Upper lobe of left lung (tissue), 6 donors: ENCODE data around the gene LRRC17. TPM values are rescaled to one million over a fixed set of nuclear protein-coding genes. Genes with fewer than 3 reads are reported as not detected.

Experiments
- ATAC-seq, 2 donors: fragments of 200-7000 bp; cut with Tn5 transposase; one replicate each; pipeline ENCODE4 v1.9.1; 2022; ENCODE audit warnings: mild to moderate bottlenecking in 2 of 2, moderate library complexity in 2 of 2; ENCODE audit not compliant: low FRiP score in 2 of 2
- DNase-seq, 2 donors: peaks; one replicate each; pipeline ENCODE4 v3.0.0-alpha.2; 2019 to 2020
- H3K27ac ChIP-seq, 4 donors: fragments of 200-600 bp; sonication (generic); one replicate each; pipeline ENCODE4 v1.5.1; 2016 to 2019
- H3K27me3 ChIP-seq, 4 donors: fragments of 200-600 bp; sonication (generic); one replicate each; pipeline ENCODE4 v1.5.1; 2017 to 2019
- H3K36me3 ChIP-seq, 4 donors: fragments of 200-600 bp; sonication (generic); one replicate each; pipeline ENCODE4 v1.5.1; 2016 to 2019
- H3K4me1 ChIP-seq, 4 donors: fragments of 200-600 bp; sonication (generic); one replicate each; pipeline ENCODE4 v1.5.1; 2018 to 2019
- H3K4me3 ChIP-seq, 4 donors: fragments of 200-600 bp; sonication (generic); one replicate each; pipeline ENCODE4 v1.5.1; 2017 to 2019; ENCODE audit warnings: mild to moderate bottlenecking in 2 of 4, moderate library complexity in 1 of 4
- H3K9me3 ChIP-seq, 4 donors: fragments of 200-600 bp; sonication (generic); one replicate each; pipeline ENCODE4 v1.5.1; 2018 to 2019
- CTCF ChIP-seq, 6 experiments: fragments of 450-650 bp in 4 of 6; fragments of 200-600 bp in 2 of 6; sonication (generic) in 2 of 6; IDR thresholded peaks; one replicate each; pipeline ENCODE4 v1.5.1; 2016 to 2019; ENCODE audit warnings: antibody characterized with exemption in 6 of 6
- EP300 ChIP-seq, 4 donors: sonication (generic); formaldehyde crosslinking; IDR thresholded peaks; one replicate each; pipeline ENCODE4 v1.5.1; 2017; ENCODE audit warnings: antibody characterized with exemption in 4 of 4, control low read depth in 2 of 4
- POLR2A ChIP-seq, 4 donors: fragments of 450-650 bp; IDR thresholded peaks; one replicate each; pipeline ENCODE4 v1.5.1; 2016 to 2017; ENCODE audit warnings: antibody characterized with exemption in 4 of 4, mild to moderate bottlenecking in 2 of 4
- POLR2AphosphoS5 ChIP-seq, 2 donors: sonication (generic); formaldehyde crosslinking; IDR thresholded peaks; one replicate each; pipeline ENCODE4 v1.5.1; 2017; ENCODE audit warnings: antibody characterized with exemption in 2 of 2
- WGBS, 2 donors: methylation state at CpG; one replicate each; pipeline ENCODE4 v1.1.5; 2017 to 2018; 5-methylcytosine and 5-hydroxymethylcytosine counted together
- total RNA-seq, 6 donors: library from RNA; depleted of rRNA in 4 of 6; stranded (reverse); fragments of >200 nt in 4 of 6; gene quantifications; one replicate each; pipeline versions ENCODE4 v1.1.0 to v1.2.1, GENCODE V29; 2016 to 2021
- donor health status: DM: no; HTN: no; CAD: no; lungs with moderate emphysema.
- donor health status: DM: no; HTN: yes; CAD: no; lungs with severe emphysema.

Gene LRRC17
- total RNA-seq, 6 donors from 2014 or later: 0.46 to 4.7 (median 3.4) TPM; not detected in 1

- H3K36me3 ChIP-seq: no peaks in the 10 kb centered on the region
- no peak overlapping the region for H3K27ac ChIP-seq
- no peaks in the 10 kb centered on the region for H3K27me3 ChIP-seq
- WGBS, 2 donors: 75 to 82% methylated on average over 5 of the region's 5 CpGs
- TF ChIP-seq CTCF (IDR thresholded peaks at IDR 0.05) (no peak), POLR2AphosphoS5 (IDR thresholded peaks at IDR 0.05) (no peak), POLR2A (IDR thresholded peaks at IDR 0.05) (no peak), EP300 (IDR thresholded peaks at IDR 0.05) (no peak)
- H3K9me3 ChIP-seq: no peaks in the 10 kb centered on the region
- ATAC-seq: no peak
- no peak for DNase-seq
- no peak overlapping the region for H3K4me3 ChIP-seq
- peaks cover 0 to 3% (median 0%) of the 10 kb centered on the region in 4 donors for H3K4me1 ChIP-seq
Measured at GRCh38 chr7:102917436-102918353, 4.9 kb downstream of the LRRC17 start.

GRCh38 chr7:102918845-102919244, 6.0 kb downstream of the LRRC17 start:
- no peaks in the 10 kb centered on the region for H3K27me3 ChIP-seq
- no peaks in the 10 kb centered on the region for H3K36me3 ChIP-seq
- 22 to 64% methylated on average over 1 of the region's 1 CpG for WGBS, 2 donors
- ATAC-seq: no peak
- H3K9me3 ChIP-seq: no peaks in the 10 kb centered on the region
- no peaks in the 10 kb centered on the region for H3K4me1 ChIP-seq
- DNase-seq: no peak
- no peak overlapping the region for H3K4me3 ChIP-seq
- no peak for TF ChIP-seq EP300 (IDR thresholded peaks at IDR 0.05)
- no peak for TF ChIP-seq POLR2AphosphoS5 (IDR thresholded peaks at IDR 0.05)
- no peak for TF ChIP-seq POLR2A (IDR thresholded peaks at IDR 0.05)
- TF ChIP-seq CTCF (IDR thresholded peaks at IDR 0.05): no peak
- H3K27ac ChIP-seq: no peak overlapping the region

- H3K36me3 ChIP-seq: no peaks in the 10 kb centered on the region
- H3K4me3 ChIP-seq: no peak overlapping the region
- DNase-seq (no peak), ATAC-seq (no peak)
- H3K27me3 ChIP-seq: no peaks in the 10 kb centered on the region
- no peak overlapping the region for H3K27ac ChIP-seq
- H3K9me3 ChIP-seq: no peaks in the 10 kb centered on the region
- peaks cover 0 to 5% (median 2%) of the 10 kb centered on the region in 4 donors for H3K4me1 ChIP-seq
- 33 to 59% methylated on average over 5 of the region's 5 CpGs for WGBS, 2 donors
- TF ChIP-seq POLR2A (IDR thresholded peaks at IDR 0.05) (no peak), POLR2AphosphoS5 (IDR thresholded peaks at IDR 0.05) (no peak), EP300 (IDR thresholded peaks at IDR 0.05) (no peak), CTCF (IDR thresholded peaks at IDR 0.05) (no peak)
Measured at GRCh38 chr7:102925976-102926782, 13.4 kb downstream of the LRRC17 start.

GRCh38 chr7:102926783-102927140, 14.0 kb downstream of the LRRC17 start:
- H3K4me1 ChIP-seq: peaks cover 0 to 5% (median 2%) of the 10 kb centered on the region in 4 donors
- no peak overlapping the region for H3K4me3 ChIP-seq
- no peak for DNase-seq
- no peaks in the 10 kb centered on the region for H3K36me3 ChIP-seq
- H3K27ac ChIP-seq: no peak overlapping the region
- no peak for ATAC-seq
- no peak for TF ChIP-seq POLR2A (IDR thresholded peaks at IDR 0.05)
- TF ChIP-seq POLR2AphosphoS5 (IDR thresholded peaks at IDR 0.05): no peak
- no peak for TF ChIP-seq EP300 (IDR thresholded peaks at IDR 0.05)
- TF ChIP-seq CTCF (IDR thresholded peaks at IDR 0.05): no peak
- H3K9me3 ChIP-seq: no peaks in the 10 kb centered on the region
- no peaks in the 10 kb centered on the region for H3K27me3 ChIP-seq
